Liver (tissue), 3 donors: Measurements from ENCODE around the gene TMEM176B.

ENCODE experiments used
- EGR1 ChIP-seq, 2 donors: IDR thresholded peaks; 2 replicates each; pipeline ENCODE4 v1.6.1; 2016 to 2018; ENCODE audit warnings: antibody characterized with exemption in 2 of 2, low read depth in 2 of 2
- FOXA1 ChIP-seq: IDR thresholded peaks from 2 replicates; pipeline ENCODE4 v1.6.1; 2016; ENCODE audit warnings: antibody characterized with exemption
- HNF4A ChIP-seq, 2 donors: conservative IDR thresholded peaks; 2 replicates each; pipeline ENCODE4 v1.6.1; 2016; ENCODE audit warnings: antibody characterized with exemption in 2 of 2, mild to moderate bottlenecking in 2 of 2
- JUND ChIP-seq, 2 donors: IDR thresholded peaks; 2 replicates each; pipeline ENCODE4 v1.6.1; 2016; ENCODE audit warnings: antibody characterized with exemption in 2 of 2
- RXRA ChIP-seq, 2 donors: IDR thresholded peaks; 2 replicates each; pipeline ENCODE4 v1.6.1; 2017 to 2018; ENCODE audit warnings: antibody characterized with exemption in 2 of 2, mild to moderate bottlenecking in 1 of 2
- SP1 ChIP-seq: IDR thresholded peaks from 2 replicates; pipeline ENCODE4 v1.6.1; 2018; ENCODE audit warnings: antibody characterized with exemption, mild to moderate bottlenecking
- TAF1 ChIP-seq: conservative IDR thresholded peaks from 2 replicates; pipeline ENCODE4 v1.6.1; 2016; ENCODE audit warnings: antibody characterized with exemption, mild to moderate bottlenecking
- TF ChIP-seq, protein P1 (sequence below): fragments of 150-350 bp; IDR thresholded peaks from 2 replicates; pipeline ENCODE4 v1.5.1; 2017; ENCODE audit warnings: improper control_type of control experiment, low read depth, low read length; ENCODE audit not compliant: missing input control
- TF ChIP-seq, protein P2 (sequence below): IDR thresholded peaks from 2 replicates; pipeline ENCODE4 v1.6.1; 2016; ENCODE audit warnings: antibody characterized with exemption
- TF ChIP-seq, protein P3 (sequence below): IDR thresholded peaks from 2 replicates; pipeline ENCODE4 v1.6.1; 2016; ENCODE audit warnings: antibody characterized with exemption, mild to moderate bottlenecking
- TF ChIP-seq, protein P4 (sequence below): IDR thresholded peaks from 2 replicates; pipeline ENCODE4 v1.6.1; 2016; ENCODE audit warnings: antibody characterized with exemption
- donor health status: healthy.
- donor health status: healthy.

DNA sequence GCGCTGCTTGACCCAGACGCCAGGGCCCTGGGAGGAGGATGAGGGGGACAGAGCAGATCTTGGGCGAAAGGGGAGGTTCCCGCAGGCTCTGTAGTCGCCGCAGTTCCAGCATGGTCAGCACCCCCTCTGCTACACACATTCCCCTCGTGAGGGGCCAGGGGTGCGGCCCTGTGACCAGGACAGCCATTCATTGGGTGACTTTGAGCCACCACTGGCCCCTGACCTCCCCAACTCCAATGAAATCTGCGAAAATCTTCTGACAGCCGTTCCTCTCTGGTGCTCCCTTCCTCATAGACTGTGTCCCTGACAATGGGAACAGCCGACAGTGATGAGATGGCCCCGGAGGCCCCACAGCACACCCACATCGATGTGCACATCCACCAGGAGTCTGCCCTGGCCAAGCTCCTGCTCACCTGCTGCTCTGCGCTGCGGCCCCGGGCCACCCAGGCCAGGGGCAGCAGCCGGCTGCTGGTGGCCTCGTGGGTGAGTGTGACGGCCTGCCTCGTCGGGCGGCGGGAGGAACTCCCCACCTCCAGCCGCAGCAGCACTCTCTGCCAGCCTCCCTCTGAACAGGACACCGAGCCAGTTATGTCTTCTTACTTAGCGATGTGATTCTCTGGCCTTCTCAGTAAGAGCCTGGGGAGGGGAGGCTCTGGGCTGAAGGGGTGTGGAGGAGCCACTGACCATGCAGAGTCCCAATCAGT is 1.2 kb upstream of the TMEM176B start:
- TF ChIP-seq, protein P1, sequence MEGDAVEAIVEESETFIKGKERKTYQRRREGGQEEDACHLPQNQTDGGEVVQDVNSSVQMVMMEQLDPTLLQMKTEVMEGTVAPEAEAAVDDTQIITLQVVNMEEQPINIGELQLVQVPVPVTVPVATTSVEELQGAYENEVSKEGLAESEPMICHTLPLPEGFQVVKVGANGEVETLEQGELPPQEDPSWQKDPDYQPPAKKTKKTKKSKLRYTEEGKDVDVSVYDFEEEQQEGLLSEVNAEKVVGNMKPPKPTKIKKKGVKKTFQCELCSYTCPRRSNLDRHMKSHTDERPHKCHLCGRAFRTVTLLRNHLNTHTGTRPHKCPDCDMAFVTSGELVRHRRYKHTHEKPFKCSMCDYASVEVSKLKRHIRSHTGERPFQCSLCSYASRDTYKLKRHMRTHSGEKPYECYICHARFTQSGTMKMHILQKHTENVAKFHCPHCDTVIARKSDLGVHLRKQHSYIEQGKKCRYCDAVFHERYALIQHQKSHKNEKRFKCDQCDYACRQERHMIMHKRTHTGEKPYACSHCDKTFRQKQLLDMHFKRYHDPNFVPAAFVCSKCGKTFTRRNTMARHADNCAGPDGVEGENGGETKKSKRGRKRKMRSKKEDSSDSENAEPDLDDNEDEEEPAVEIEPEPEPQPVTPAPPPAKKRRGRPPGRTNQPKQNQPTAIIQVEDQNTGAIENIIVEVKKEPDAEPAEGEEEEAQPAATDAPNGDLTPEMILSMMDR: no peak
- TF ChIP-seq, protein P2, sequence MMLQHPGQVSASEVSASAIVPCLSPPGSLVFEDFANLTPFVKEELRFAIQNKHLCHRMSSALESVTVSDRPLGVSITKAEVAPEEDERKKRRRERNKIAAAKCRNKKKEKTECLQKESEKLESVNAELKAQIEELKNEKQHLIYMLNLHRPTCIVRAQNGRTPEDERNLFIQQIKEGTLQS: no peak
- no peak for TF ChIP-seq TAF1
- TF ChIP-seq, protein P3, sequence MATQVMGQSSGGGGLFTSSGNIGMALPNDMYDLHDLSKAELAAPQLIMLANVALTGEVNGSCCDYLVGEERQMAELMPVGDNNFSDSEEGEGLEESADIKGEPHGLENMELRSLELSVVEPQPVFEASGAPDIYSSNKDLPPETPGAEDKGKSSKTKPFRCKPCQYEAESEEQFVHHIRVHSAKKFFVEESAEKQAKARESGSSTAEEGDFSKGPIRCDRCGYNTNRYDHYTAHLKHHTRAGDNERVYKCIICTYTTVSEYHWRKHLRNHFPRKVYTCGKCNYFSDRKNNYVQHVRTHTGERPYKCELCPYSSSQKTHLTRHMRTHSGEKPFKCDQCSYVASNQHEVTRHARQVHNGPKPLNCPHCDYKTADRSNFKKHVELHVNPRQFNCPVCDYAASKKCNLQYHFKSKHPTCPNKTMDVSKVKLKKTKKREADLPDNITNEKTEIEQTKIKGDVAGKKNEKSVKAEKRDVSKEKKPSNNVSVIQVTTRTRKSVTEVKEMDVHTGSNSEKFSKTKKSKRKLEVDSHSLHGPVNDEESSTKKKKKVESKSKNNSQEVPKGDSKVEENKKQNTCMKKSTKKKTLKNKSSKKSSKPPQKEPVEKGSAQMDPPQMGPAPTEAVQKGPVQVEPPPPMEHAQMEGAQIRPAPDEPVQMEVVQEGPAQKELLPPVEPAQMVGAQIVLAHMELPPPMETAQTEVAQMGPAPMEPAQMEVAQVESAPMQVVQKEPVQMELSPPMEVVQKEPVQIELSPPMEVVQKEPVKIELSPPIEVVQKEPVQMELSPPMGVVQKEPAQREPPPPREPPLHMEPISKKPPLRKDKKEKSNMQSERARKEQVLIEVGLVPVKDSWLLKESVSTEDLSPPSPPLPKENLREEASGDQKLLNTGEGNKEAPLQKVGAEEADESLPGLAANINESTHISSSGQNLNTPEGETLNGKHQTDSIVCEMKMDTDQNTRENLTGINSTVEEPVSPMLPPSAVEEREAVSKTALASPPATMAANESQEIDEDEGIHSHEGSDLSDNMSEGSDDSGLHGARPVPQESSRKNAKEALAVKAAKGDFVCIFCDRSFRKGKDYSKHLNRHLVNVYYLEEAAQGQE: no peak
- no peak for TF ChIP-seq SP1
- TF ChIP-seq RXRA (IDR thresholded peaks at IDR 0.05): no peak
- TF ChIP-seq JUND (IDR thresholded peaks at IDR 0.05): no peak
- TF ChIP-seq, protein P4, sequence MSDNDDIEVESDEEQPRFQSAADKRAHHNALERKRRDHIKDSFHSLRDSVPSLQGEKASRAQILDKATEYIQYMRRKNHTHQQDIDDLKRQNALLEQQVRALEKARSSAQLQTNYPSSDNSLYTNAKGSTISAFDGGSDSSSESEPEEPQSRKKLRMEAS: no peak
- no peak for TF ChIP-seq FOXA1
- TF ChIP-seq EGR1 (IDR thresholded peaks at IDR 0.05; ENCODE audit: low read depth in 2 of 2): no peak
- TF ChIP-seq HNF4A (conservative IDR thresholded peaks at IDR 0.05): no peak
